Skin epidermis (tissue), 12 donors: ENCODE measurements around the gene EPHA3.
"Not testable (repeated sequence)": the region's sequence is repeated elsewhere in the genome, so short reads cannot be mapped to it uniquely, and the experiment has no call there.

Experiments used
- H3K27ac ChIP-seq, 21 experiments: fragments of 200-600 bp; sonication (generic) in 11 of 21; one replicate each; pipeline ENCODE4 v1.5.0; 2020; ENCODE audit warnings: mild to moderate bottlenecking in 3 of 21, inconsistent platforms in 2 of 21, moderate library complexity in 2 of 21
- H3K4me3 ChIP-seq, 7 experiments: fragments of 200-600 bp; sonication (generic) in 2 of 7; one replicate each; pipeline ENCODE4 v1.5.0; 2020; ENCODE audit warnings: inconsistent platforms in 2 of 7, mild to moderate bottlenecking in 2 of 7, moderate library complexity in 1 of 7

EPHA3 gene

GRCh38 chr3:89332793-89333192 is 225.4 kb downstream of the EPHA3 start:
- Histone ChIP-seq H3K27ac (no peak overlapping the region), H3K4me3 (no peak overlapping the region)

DNA sequence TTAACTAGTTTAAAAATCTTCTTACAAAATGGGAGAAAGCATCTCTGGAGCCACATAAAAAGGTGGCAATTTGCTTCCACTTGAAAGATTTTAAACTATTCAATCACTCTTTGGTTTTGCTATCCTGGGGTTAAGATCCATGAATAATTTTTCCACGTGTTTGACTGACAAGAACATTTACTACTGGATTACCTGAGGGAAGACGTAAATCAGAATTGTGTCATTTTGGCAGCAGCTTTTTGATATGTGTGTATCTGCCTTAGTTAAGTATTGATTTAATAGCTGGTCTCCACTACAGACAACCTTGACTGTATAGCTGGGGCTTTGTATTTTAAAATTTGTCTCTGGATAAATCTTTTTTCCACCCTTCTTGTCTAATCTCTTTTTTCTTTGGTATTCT is 228.3 kb downstream of the EPHA3 start:
- Histone ChIP-seq H3K27ac (no peak overlapping the region), H3K4me3 (no peak overlapping the region)

DNA sequence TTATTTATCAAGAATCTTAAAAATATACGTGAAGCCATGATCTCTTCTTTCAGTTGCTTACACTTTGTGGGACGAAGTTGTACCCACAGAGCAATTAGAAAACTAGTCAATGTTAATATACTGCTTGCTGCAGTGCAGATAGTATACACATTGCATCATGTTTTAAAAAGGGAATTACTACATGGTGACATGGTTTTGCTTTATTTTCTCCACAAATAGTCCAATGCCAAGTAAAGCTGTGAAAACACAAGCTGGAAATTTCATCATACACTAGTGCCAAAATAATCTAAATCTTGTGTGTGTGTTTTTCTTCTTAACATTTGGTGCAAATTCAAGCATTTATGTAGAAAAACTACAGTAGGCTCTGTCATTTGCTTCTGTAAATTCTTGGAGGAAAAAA is 233.0 kb downstream of the EPHA3 start:
- H3K27ac ChIP-seq, result no peak overlapping the region
- H3K4me3 ChIP-seq, result no peak overlapping the region

DNA sequence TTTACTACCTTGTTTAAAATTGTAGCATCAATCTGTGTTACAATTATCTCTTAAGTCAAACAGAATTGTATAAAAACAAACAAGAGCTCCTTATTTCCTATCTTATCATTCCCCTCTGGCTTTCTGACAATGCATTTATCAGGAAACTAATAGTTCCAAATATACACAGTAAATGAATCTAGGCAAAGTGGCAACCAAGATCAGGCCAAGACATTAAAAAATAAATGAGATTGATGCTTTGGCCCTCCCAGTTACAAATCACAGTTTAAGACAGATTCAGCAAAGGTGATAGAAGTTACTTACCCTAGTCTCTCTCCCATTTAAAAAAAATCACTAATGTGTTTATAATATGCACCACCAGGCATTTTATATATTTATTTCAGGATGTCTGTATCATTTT is 236.7 kb downstream of the EPHA3 start:
- no peak overlapping the region for H3K4me3 ChIP-seq
- no peak overlapping the region for H3K27ac ChIP-seq

DNA sequence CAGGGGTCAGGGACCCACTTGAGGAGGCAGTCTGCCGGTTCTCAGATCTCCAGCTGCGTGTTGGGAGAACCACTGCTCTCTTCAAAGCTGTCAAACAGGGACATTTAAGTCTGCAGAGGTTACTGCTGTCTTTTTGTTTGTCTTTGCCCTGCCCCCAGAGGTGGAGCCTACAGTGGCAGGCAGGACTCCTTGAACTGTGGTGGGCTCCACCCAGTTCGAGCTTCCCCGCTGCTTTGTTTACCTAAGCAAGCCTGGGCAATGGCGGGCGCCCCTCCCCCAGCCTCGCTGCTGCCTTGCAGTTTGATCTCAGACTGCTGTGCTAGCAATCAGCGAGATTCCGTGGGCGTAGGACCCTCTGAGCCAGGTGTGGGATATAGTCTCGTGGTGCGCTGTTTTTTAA is 243.5 kb downstream of the EPHA3 start:
- H3K27ac ChIP-seq, H3K4me3 ChIP-seq: not testable (repeated sequence)

DNA sequence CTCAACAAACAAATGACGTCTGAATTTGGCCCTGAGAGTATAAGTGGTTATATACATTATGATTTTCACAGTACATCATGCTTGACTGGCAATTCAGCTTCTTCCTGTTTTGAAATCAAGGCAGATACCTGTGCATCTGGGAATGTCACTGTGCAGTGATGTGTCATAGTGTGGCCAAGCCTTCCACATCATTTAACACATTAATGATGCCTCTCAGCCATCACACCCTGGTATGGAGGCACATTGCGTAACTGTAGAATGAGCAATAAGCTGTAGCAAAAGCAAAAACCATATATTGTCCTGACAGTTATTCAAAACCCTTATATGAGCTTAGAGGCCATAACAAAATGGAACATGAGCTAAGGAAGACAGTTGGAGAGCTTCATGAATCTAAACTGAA is 246.0 kb downstream of the EPHA3 start:
- no peak overlapping the region for H3K4me3 ChIP-seq
- H3K27ac ChIP-seq, result no peak overlapping the region

DNA sequence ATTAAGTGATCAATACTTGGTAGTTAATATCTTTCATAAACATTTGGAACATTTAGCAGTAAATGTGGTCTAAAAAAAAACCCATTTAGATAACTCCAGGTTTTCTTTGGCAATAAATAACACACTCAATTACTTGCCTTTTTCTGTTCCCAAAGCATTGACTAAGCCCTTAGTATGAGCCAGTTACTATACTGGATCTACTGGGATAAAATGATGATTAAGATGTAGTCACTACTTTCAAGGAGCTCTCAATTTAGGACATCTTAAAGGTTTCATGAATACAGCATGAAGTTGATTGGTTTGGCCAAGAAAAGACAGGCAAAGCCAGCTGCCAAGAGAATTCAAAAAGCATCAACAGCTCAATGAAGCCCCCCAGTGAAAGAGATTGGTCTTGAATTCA is 250.9 kb downstream of the EPHA3 start:
- H3K4me3 ChIP-seq, result no peak overlapping the region
- H3K27ac ChIP-seq, result no peak overlapping the region

GRCh38 chr3:89360156-89360555 is 252.7 kb downstream of the EPHA3 start:
- H3K27ac ChIP-seq, result no peak overlapping the region
- no peak overlapping the region for H3K4me3 ChIP-seq

GRCh38 chr3:89362496-89362895 is 255.1 kb downstream of the EPHA3 start:
- Histone ChIP-seq H3K27ac (no peak overlapping the region), H3K4me3 (no peak overlapping the region)

DNA sequence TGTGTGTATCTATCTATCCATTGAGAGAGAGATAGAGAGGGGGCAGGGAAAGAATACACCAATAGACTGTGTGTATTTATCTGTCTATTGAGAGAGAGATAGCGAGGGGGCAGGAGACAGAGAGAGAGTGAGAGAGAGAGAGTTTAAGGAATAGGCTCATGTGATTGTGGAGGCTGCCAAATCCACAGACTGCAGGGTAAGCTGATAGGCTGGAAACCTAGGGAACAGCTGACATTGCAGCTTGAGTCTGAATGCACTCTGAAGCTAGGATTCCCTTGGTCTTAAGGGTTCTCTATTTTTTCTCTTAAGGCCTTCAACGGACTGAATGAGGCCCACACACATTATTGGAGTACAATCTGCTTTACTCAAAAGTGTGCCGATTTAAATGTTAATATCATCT is 255.8 kb downstream of the EPHA3 start:
- no peak overlapping the region for H3K4me3 ChIP-seq
- H3K27ac ChIP-seq, result no peak overlapping the region

GRCh38 chr3:89364314-89364713 is 256.9 kb downstream of the EPHA3 start:
- no peak overlapping the region for H3K4me3 ChIP-seq
- no peak overlapping the region for H3K27ac ChIP-seq

- Histone ChIP-seq H3K27ac (no peak overlapping the region), H3K4me3 (no peak overlapping the region)
Measured at GRCh38 chr3:89367166-89367565, 259.7 kb downstream of the EPHA3 start.

DNA sequence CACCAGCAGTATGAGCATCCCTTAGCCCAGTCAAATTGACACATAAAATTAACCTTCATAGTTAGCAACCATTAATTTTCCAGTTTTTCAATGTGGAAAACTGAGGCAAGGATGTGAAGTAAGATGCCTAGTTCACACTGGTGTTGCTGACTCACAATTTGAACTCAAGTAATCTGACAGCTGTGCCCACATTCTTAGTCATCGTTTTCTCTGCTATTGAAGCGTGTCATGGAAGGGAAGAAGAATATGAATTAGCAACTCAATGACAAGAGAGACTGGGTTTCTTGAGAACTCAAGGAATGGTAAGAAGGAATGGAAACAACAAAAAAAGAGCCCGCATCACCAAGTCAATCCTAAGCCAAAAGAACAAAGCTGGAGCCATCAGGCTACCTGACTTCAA is 261.4 kb downstream of the EPHA3 start:
- H3K4me3 ChIP-seq, result no peak overlapping the region
- H3K27ac ChIP-seq, result no peak overlapping the region

DNA sequence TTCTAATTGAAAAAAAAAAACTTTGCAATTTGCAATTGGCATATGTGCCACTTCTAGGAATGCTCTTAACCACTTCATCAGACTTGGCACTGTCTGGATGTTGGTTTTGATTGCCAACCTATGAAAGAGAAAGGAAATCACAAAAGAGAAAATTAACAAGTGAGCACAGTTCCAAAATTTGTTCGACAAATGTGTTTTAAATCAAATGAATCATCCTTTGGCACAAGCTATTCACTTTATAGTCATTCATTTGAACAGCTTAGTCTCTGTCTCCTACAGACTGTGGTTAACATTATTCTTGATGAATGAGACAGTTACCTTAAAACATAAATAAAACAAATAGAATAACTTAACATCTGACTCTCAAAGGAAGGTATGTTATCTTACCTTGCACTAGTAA is 265.0 kb downstream of the EPHA3 start:
- Histone ChIP-seq H3K4me3 (no peak overlapping the region), H3K27ac (no peak overlapping the region)

- Histone ChIP-seq H3K27ac (no peak overlapping the region), H3K4me3 (no peak overlapping the region)
Measured at GRCh38 chr3:89373434-89373833, 266.0 kb downstream of the EPHA3 start.

DNA sequence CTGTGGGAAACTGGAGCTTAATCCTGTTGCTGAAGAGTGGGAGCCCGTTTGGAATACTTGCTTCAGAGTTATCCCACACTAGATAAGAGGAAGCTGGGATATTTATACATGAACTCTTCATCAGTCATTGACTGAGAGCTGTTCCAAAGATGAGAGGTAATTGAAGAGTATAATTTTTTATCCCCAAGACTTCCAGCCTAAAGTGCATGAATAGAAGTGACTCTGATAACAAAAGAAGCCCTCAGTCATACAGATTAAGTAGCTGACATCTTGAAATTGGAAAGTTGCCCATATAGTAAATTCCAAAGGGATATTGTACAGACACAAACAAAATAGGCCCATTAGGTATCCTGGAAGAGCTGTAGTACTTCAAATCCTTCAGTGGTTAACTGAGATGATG is 268.0 kb downstream of the EPHA3 start:
- no peak overlapping the region for H3K4me3 ChIP-seq
- no peak overlapping the region for H3K27ac ChIP-seq

DNA sequence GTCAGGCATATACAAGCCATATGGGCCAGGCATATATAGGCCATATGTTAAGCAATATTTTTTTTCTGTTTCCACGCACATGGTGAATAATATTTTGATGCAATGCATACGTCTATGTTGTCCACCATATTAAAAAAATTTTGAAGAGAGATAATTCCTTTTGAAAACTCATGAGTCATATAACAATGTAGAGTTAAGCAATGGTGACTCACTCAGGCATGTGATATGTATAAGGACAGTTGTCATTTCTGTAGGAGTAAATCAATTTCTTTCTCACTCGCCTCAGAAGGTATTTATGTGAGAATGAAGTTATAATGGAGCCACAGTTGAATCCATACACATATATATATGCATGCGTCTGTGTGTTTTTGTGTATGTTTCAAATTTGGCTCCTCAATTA is 272.6 kb downstream of the EPHA3 start:
- no peak overlapping the region for H3K4me3 ChIP-seq
- H3K27ac ChIP-seq, result no peak overlapping the region

DNA sequence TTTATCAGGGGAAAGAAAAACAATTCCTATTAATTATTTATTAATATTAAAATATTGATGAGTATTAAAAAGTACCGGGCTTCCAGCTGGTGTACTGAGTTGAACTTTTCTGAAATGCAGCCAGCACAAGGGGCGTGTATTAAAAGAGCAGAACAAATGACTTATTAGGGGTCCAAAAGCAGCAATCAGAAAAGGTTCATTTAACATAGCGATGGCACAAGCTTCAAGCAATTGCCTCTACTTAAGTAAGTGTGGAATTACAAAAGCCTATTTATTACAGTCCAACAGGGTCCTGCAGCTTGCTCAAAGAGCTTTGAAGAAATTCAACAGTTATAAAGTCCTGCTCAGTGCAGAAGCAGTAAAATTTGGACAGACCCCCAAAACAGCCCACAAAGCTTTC is 285.6 kb downstream of the EPHA3 start:
- no peak overlapping the region for H3K27ac ChIP-seq
- H3K4me3 ChIP-seq, result no peak overlapping the region

- Histone ChIP-seq H3K4me3 (no peak overlapping the region), H3K27ac (no peak overlapping the region)
Measured at GRCh38 chr3:89395456-89395855, 288.0 kb downstream of the EPHA3 start.

- no peak overlapping the region for H3K4me3 ChIP-seq
- H3K27ac ChIP-seq, result no peak overlapping the region
Measured at GRCh38 chr3:89395996-89396395, 288.6 kb downstream of the EPHA3 start.

GRCh38 chr3:89402051-89402450 is 294.6 kb downstream of the EPHA3 start:
- H3K27ac ChIP-seq, result no peak overlapping the region
- H3K4me3 ChIP-seq, result no peak overlapping the region

DNA sequence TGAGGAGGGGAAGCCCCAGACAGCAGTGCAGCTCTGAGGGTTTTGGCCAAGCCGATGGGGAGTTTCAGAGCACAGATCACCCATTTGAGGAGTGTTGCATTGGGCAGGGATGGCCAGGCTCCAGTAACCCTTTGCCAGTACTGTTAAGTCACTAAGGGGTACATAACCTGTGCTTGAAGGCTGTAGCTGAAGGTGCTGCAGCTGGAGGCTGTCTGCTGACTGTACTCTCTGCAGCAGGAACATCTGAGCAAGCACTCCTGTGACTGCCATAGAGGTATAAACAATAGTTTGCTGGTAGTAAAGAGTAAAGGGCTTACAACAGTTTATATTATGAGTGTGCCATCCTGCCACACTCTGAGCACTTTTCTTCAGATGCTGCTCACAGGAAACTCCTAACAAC is 297.8 kb downstream of the EPHA3 start:
- no peak overlapping the region for H3K27ac ChIP-seq
- H3K4me3 ChIP-seq, result no peak overlapping the region

DNA sequence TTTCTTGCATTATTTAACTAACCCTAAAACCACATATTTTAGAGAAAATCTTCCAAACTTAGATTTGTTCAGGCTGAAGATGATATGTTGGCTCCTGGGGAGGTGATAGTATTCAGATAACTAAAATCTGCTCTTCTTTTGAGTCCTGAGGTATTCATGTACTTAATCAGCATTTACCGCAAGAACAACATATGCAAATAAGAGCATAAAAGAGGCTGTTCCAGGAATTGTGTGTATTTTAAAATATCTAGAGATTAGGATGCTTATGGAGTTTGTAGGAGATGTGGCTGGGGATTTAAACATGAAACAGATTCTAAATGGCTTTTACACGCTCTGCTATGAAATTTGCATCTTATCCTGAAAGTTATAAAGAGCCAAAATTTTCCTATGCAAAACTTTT is 298.2 kb downstream of the EPHA3 start:
- Histone ChIP-seq H3K27ac (no peak overlapping the region), H3K4me3 (no peak overlapping the region)
